Heart left ventricle (tissue), 13 donors: ENCODE data around the gene PLEKHN1.

Experiments used
- POLR2A ChIP-seq, 2 donors: fragments of 450-650 bp; IDR thresholded peaks; one replicate each; pipeline ENCODE4 v1.6.1; 2017; ENCODE audit warnings: antibody characterized with exemption in 2 of 2, mild to moderate bottlenecking in 2 of 2, moderate library complexity in 2 of 2
- TF ChIP-seq, protein P1 (sequence below), 12 donors: fragments of 200-600 bp; sonication (generic) in 4 of 12; IDR thresholded peaks; one replicate each; pipeline versions ENCODE4 v1.5.0 to v1.8.0; 2018 to 2022; ENCODE audit warnings: antibody characterized with exemption in 12 of 12, mild to moderate bottlenecking in 5 of 12
- donor health status: ischemic (EF 13 %, LVEDD 7.1; RV severe dilation, severe dysfunction).
- donor health status: DM: no; HTN: yes; CAD: no.
- donor health status: DM: no; HTN: no; CAD: no.
- donor health status: ischemic (EF 25% LVEDD 6.9; RV normal size, moderate dysfunction).
- donor health status: ischemic (EF 25% LVEDD 5.7; RV mildly dilated, moderate dysfunction).
- donor health status: ischemic (EF 35%, LVEDD 5.7; RV mildly dilated, moderate dysfunction).
- donor health status: nonischemic (EF 11% LVEDD 7.7; RV severe dilation, severe dysfunction).
- donor health status: DM: yes; HTN: yes; CAD: no.
- donor health status: PGD.
- donor health status: ischemic (EF 29% LVEDD 5.4; RV normal size, mild dysfunction).
- donor health status: nonischemic (EF 23%, LVEDD 6.1; RV moderate dilation, normal function).

DNA sequence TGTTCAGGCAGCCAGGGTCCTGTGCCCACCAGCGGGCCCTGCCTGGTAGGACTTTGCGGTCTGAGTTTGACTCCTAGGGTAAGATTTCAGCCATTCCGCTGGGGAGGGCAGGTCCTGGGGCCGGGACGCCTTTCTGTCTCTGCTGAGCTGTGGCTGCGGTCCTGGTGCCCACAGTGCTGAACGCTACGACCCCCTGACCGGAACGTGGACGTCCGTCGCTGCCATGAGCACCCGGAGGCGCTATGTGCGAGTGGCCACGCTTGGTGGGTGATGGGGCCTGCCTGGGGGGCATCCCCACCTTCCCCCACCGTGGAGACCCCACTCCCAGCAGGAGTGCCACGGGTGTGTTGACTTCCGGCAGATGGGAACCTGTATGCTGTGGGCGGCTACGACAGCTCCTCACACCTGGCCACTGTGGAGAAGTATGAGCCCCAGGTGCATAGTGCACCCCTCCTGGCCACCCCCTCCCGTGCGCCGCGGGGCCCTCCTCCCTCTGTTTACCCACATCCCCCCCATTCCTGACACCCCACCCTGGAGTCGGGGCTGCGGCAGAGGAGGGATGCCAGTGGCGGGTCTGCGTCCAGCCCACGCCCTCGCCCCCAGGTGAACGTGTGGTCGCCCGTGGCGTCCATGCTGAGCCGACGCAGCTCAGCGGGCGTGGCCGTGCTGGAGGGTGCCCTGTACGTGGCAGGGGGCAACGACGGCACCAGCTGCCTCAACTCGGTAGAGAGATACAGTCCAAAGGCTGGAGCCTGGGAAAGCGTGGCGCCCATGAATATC lies 2.3 kb upstream of the PLEKHN1 start:
- TF ChIP-seq, protein P1, sequence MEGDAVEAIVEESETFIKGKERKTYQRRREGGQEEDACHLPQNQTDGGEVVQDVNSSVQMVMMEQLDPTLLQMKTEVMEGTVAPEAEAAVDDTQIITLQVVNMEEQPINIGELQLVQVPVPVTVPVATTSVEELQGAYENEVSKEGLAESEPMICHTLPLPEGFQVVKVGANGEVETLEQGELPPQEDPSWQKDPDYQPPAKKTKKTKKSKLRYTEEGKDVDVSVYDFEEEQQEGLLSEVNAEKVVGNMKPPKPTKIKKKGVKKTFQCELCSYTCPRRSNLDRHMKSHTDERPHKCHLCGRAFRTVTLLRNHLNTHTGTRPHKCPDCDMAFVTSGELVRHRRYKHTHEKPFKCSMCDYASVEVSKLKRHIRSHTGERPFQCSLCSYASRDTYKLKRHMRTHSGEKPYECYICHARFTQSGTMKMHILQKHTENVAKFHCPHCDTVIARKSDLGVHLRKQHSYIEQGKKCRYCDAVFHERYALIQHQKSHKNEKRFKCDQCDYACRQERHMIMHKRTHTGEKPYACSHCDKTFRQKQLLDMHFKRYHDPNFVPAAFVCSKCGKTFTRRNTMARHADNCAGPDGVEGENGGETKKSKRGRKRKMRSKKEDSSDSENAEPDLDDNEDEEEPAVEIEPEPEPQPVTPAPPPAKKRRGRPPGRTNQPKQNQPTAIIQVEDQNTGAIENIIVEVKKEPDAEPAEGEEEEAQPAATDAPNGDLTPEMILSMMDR (IDR thresholded peaks at IDR 0.05), result no peak
- no peak for TF ChIP-seq POLR2A (IDR thresholded peaks at IDR 0.05)
